VCaP (cell line): Measurements from ENCODE around the gene MICA.
"Not testable (repeated sequence)": the region's sequence is repeated elsewhere in the genome, so short reads cannot be mapped to it uniquely, and the experiment has no call there.

ENCODE experiments used
- H3K27ac ChIP-seq: fragments of 450-650 bp; 2 replicates; pipeline ENCODE4 v1.5.1; 2017
- TF ChIP-seq, protein P1 (sequence below): fragments of 450-650 bp; conservative IDR thresholded peaks from 2 replicates; pipeline ENCODE4 v1.5.1; 2017; ENCODE audit warnings: mild to moderate bottlenecking, moderate library complexity

The MICA gene

DNA sequence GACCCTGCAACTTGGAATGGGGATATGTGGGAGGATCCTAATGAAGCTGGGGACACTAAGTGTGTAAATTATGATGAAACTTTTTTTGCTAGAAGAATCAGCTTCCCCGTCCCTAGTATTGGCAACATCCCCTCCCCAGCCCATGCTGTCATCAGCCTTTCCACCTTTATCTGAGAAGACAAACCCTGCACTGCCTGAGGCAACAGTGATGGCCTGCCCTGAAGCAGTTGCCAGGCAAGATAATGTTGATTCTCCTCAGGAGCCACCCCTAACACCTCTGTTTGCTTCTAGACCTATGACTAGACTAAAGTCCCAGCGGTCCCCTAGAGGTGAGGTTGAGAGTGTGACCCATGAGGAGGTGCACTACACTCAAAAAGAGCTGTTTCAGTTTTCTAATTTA, 27.1 kb downstream of the MICA start:
- TF ChIP-seq, protein P1, sequence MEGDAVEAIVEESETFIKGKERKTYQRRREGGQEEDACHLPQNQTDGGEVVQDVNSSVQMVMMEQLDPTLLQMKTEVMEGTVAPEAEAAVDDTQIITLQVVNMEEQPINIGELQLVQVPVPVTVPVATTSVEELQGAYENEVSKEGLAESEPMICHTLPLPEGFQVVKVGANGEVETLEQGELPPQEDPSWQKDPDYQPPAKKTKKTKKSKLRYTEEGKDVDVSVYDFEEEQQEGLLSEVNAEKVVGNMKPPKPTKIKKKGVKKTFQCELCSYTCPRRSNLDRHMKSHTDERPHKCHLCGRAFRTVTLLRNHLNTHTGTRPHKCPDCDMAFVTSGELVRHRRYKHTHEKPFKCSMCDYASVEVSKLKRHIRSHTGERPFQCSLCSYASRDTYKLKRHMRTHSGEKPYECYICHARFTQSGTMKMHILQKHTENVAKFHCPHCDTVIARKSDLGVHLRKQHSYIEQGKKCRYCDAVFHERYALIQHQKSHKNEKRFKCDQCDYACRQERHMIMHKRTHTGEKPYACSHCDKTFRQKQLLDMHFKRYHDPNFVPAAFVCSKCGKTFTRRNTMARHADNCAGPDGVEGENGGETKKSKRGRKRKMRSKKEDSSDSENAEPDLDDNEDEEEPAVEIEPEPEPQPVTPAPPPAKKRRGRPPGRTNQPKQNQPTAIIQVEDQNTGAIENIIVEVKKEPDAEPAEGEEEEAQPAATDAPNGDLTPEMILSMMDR = no peak
- H3K27ac ChIP-seq = no peak overlapping the region

DNA sequence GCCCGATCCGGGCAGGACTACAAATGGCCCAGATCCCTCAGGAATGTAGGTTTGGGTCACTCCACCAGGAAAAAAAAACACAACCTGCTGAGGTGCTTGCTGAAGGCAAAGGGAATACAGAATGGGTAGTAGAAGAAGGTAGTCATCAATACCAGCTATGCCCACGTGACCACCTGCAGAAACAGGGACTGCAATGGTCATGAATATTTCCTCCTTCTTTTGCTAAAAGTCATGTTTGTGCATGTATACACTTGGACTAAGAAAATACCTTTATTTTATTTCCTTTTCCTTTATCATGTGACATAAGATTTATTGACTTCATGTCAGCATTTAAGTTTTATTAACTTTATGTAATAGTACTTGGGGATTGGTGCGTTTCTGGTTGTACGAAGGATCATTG, 31.7 kb downstream of the MICA start:
- H3K27ac ChIP-seq = not testable (repeated sequence)

DNA sequence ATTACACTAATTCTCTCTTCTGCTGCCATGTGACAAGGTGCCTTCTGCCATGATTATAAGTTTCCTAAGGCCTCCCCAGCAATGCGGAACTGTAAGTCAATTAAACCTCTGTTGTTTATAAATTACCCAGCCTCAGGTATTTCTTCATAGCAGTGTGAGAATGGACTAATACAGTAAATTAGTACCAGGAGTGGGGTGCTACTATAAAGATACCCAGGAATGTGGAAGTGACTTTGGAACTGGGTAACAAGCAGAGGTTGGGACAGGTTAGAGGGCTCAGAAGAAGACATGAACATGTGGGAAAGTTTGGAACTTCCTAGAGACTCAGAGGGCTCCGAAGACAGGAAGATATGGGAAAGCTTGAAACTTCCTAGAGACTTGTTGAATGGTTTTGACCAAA, 34.8 kb downstream of the MICA start:
- H3K27ac ChIP-seq = no peak overlapping the region
- TF ChIP-seq, protein P1 = no peak

DNA sequence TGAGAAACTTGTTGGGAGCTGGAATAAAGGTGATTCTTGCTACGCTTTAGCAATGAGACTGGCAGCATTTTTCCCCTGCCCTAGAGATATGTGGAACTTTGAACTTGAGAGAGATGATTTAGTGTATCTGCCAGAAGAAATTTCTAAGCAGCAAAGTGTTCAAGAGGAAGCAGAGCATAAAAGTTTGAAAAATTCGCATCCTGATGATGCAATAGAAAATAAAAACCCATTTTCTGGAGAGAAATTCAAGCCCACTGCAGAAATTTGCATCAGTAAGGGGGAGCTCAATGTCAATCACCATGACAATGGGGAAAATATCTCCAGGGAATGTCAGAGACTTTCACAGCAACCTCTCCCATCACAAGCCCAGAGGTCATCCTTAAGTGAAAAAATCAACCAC, 35.3 kb downstream of the MICA start:
- TF ChIP-seq, protein P1 = no peak
- no peak overlapping the region for H3K27ac ChIP-seq

DNA sequence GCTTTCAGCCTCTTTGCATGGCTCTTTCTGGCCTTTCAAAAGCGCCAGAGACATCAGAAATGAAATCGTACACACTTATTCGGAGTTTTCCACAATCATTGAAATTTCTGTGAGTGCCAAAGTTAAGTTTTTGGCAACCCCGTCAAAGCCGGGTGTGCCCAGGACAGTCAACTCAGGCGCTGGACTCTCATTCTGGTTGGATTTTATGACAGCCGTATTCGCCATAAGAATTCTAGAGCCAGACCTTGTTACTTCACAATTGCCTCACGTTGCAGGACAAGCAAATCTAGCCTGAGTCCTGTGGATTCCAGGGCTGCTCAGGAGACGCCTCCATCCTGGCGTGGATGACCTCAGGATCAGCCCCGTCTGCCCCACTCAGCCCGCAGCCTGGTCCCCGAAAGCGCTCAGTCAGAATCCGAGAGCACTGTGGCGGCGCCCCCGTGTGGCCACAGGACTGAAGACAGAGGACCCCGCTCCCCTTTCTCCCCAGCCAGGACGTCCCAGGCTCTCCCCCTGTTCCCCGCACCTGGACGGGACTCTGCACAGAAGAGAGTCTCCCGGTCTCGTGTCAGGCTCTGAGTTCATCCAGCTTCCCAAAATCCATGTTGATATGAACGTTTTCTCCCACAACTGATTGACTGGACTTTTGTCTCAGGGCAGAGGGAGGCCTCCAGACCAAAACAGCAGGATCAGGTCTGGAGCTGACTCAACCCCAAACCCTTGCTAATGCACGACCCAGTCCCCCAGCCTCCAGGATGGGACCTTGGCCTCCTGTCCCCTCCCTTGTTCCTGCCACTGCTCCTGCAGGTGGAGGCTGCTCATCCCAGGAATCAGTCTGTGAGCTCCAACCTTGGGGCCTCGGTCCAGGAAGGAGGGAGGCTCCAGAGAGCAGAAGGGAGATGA, 38.2 kb downstream of the MICA start:
- TF ChIP-seq, protein P1 = peak; percentile 69
- H3K27ac ChIP-seq = no peak overlapping the region

DNA sequence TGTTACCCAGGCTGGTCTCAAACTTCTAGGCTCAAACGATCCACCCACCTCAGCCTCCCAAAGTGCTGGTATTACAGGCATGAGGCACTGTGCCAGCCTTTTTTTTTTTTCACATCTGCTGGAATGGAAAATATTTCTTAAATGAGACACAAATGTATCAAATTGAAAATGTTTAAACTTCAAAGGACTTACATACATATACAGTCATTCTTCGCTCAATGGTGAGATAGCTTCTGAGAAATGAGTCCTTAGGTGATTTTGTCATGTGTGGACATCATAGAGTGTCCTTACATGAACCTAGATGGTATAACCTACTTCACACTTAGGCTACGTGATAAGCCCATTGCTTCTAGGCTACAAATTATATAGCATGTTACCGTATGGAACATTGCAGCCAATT, 43.1 kb downstream of the MICA start:
- no peak overlapping the region for H3K27ac ChIP-seq
- TF ChIP-seq, protein P1 = no peak

DNA sequence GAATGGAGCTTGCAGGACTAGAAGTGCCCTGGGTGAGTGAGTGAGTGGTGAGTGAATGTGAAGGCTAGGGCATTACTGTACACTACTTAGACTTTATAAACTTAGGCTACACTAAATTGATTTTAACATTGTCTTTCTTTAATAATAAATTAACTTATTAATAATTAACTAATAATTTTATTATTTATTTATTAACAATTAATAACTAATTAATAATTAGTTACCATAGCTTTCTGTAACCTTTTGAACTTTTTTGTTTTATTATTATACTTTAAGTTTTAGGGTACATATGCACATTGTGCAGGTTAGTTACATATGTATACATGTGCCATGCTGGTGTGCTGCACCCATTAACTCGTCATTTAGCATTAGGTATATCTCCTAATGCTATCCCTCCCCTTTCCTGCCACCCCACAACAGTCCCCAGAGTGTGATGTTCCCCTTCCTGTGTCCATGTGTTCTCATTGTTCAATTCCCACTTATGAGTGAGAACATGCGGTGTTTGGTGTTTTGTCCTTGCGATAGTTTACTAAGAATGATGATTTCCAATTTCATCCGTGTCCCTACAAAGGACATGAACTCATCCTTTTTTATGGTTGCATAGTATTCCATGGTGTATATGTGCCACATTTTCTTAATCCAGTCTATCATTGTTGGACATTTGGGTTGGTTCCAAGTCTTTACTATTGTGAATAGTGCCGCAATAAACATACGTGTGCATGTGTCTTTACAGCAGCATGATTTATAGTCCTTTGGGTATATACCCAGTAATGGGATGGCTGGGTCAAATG, 43.8 kb downstream of the MICA start:
- not testable (repeated sequence) for H3K27ac ChIP-seq

DNA sequence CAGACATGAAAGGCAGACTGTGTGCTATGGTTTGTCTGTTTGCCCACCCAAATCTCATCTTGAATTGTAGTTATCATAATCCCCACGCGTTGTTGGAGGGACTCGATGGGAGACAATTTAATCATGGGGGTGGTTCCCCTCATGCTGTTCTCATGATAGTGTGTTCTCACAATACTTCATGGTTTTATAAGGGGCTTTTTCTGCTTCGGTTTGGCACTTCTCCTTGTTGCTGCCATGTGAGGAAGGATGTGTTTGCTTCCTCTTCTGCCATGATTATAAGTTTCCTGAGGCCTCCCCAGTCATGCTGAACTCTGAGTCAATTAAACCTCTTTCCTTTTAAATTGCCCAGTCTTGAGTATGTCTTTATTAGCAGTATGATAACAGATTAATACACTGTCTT, 47.4 kb downstream of the MICA start:
- TF ChIP-seq, protein P1 = no peak
- no peak overlapping the region for H3K27ac ChIP-seq
